ENCODE measurements around the gene SYP.
"Not testable (repeated sequence)": the region's sequence is repeated elsewhere in the genome, so short reads cannot be mapped to it uniquely, and the experiment has no call there.

The SYP gene

GRCh38 chrX:49155243-49155899 is 44.6 kb downstream of the SYP start:
- peak overlapping the region in 18 of 21 experiments; percentile 81 to 93 (median 89) for H3K27ac ChIP-seq

GRCh38 chrX:49153467-49153866 is 46.5 kb downstream of the SYP start:
- no peak overlapping the region for H3K4me3 ChIP-seq
- no peak overlapping the region for H3K27ac ChIP-seq

More at GRCh38 chrX:49155243-49155899, 44.6 kb downstream of the SYP start:
- peak overlapping the region; percentile 32 to 45 (median 39) for H3K4me3 ChIP-seq

- H3K4me3 ChIP-seq, H3K27ac ChIP-seq: not testable (repeated sequence)
Measured at GRCh38 chrX:49149291-49149690, 50.7 kb downstream of the SYP start.

- not testable (repeated sequence) for H3K27ac ChIP-seq
Measured at GRCh38 chrX:49148390-49149100, 51.4 kb downstream of the SYP start.

GRCh38 chrX:49147936-49148335 is 52.1 kb downstream of the SYP start:
- no peak overlapping the region for H3K27ac ChIP-seq
- no peak overlapping the region for H3K4me3 ChIP-seq

More at GRCh38 chrX:49148390-49149100, 51.4 kb downstream of the SYP start:
- not testable (repeated sequence) for H3K4me3 ChIP-seq

GRCh38 chrX:49147282-49147681 is 52.7 kb downstream of the SYP start:
- Histone ChIP-seq H3K27ac (no peak overlapping the region), H3K4me3 (no peak overlapping the region)

GRCh38 chrX:49143154-49143553 is 56.8 kb downstream of the SYP start:
- not testable (repeated sequence) for H3K4me3 ChIP-seq, H3K27ac ChIP-seq

- not testable (repeated sequence) for H3K27ac ChIP-seq
Measured at GRCh38 chrX:49142264-49142663, 57.7 kb downstream of the SYP start.

GRCh38 chrX:49139713-49140112 is 60.3 kb downstream of the SYP start:
- H3K4me3 ChIP-seq: no peak overlapping the region

More at GRCh38 chrX:49142264-49142663, 57.7 kb downstream of the SYP start:
- not testable (repeated sequence) for H3K4me3 ChIP-seq

More at GRCh38 chrX:49139713-49140112, 60.3 kb downstream of the SYP start:
- H3K27ac ChIP-seq: no peak overlapping the region
